ENCODE results near the gene GOLGA7B. TPM values are rescaled to one million over a fixed set of nuclear protein-coding genes. Genes with fewer than 3 reads are reported as not detected.
"Not testable (repeated sequence)": the region's sequence is repeated elsewhere in the genome, so short reads cannot be mapped to it uniquely, and the experiment has no call there.

The GOLGA7B gene
- polyA plus RNA-seq, 4 donors: 0.28 to 1.1 (median 0.62) TPM

DNA sequence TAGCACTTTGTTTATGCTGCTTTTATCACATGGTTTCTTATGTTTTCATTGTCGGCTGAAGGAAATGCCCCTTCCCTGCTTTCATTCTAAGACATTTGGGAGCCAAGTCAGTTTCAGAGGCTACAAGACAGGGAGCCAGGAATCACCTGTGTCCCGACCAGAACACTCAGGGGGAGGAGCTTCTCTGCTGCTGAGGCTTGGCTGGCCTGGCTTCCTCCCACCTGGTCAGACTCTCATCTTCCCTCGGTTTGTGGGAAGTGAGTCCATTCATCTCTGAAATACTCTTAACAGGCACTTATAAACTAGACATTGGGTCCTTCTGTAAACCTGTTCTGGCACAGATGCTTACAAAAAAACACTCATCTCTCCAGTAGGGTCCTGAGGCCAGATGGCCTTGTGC is 19.6 kb upstream of the GOLGA7B start:
- DNase-seq (ENCODE audit: low read depth in 4 of 4, low spot score in 3 of 4): no peak

DNA sequence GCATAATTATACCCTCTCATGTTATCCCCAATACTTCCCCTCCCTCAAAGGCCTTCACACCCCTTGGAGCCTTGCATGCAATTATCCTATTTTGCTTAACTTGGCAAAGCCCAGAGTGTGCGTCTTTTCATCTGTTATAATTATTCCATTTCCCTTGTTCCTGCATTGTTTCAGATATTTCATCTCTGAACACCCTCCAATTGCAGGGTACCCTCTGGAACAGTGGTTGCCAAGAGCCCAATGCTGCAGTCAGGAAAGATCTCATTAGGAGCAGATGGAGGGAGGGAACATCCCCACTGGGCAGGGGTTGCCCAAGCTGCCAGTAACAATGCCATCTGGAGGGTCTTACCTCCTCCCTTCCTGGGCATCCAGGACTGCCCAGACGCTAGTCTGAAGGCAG is 18.4 kb upstream of the GOLGA7B start:
- DNase-seq (ENCODE audit: low read depth in 4 of 4, low spot score in 3 of 4): no peak

DNA sequence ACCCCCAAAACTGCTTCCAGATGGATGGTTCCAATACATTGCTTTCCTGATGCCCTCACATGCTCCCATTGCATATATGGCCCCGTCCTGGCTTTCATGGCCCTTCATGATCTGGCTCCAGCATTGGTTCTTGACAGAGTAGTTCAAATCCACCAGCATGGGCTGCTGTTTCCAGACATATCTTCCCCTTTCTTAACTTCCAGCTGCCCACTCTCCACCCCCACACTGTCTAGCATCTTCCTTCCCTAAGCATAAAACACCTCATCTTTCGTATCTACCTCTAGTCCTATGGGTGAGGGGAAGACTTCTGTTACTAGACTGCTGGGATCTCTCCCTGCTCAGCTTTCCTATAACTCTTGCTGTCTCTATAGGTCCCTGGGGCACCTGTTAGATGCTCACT is 13.2 kb upstream of the GOLGA7B start:
- DNase-seq (ENCODE audit: low read depth in 4 of 4, low spot score in 3 of 4): no peak

DNA sequence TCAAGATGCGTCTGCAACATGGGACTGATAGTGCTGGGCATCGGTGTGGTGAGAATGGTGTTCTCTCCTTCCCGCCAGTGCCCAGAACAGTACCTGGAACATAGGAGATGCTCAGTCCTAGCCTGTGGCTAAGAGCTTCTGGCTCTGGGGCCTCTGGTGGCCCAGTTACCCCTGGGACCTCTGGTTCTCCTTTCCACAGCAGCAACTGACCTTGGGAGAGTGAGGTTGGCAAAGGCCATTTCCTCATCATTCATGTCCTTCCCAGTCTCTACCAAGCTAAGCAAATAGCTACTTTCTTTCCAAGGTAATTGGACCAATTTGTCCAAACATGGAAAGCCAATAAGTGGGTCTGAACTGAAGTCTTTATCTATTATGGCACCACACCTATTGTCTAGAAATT is 11.6 kb upstream of the GOLGA7B start:
- no peak for DNase-seq (ENCODE audit: low read depth in 4 of 4, low spot score in 3 of 4)

DNA sequence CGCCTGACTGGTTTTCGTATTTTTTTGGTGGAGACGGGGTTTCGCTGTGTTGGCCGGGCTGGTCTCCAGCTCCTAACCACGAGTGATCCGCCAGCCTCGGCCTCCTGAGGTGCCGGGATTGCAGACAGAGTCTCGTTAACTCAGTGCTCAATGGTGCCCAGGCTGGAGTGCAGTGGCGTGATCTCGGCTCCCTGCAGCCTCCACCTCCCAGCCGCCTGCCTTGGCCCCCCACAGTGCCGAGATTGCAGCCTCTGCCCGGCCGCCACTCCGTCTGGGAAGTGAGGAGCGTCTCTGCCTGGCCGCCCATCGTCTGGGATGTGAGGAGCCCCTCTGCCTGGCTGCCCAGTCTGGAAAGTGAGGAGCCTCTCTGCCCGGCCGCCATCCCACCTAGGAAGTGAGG is 8.5 kb upstream of the GOLGA7B start:
- not testable (repeated sequence) for DNase-seq (ENCODE audit: low read depth in 4 of 4, low spot score in 3 of 4)

DNA sequence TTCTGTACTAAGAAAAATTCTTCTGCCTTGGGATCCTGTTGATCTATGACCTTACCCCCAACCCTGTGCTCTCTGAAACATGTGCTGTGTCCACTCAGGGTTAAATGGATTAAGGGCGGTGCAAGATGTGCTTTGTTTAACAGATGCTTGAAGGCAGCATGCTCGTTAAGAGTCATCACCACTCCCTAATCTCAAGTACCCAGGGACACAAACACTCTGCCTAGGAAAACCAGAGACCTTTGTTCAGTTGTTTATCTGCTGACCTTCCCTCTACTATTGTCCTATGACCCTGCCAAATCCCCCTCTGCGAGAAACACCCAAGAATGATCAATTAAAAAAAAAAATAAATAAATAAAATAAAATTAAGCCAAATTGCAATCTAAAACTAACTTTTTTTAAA is 7.5 kb upstream of the GOLGA7B start:
- not testable (repeated sequence) for DNase-seq (ENCODE audit: low read depth in 4 of 4, low spot score in 3 of 4)

DNA sequence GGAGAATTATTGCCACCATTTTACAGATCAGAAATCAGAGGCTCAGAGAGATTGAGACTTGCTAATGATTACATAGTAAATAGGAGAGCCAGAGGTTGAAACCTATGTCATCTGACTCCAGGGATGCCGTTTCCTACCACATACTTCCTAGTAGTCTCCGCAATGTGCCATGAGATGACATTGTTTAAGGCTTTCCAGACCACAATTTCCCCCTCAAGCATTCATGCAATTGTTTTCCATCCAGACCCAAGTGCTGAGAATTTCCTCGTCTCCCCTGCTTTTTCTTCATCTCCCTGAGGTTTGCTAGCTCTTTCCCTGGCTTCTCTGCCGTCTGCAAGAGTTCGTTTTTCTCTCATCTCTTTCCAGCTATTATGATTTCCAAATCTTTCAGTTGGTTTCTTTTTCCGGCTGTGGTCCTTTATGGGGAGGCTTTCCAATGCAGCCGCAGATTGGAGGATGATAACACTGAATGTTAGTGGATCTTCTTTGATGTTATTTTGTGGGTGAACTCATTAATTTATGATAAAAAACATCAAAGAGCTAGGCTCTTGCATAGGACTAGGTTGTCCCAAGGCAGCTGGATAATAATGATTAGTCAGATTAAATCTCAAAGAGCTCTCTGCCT is 6.9 kb upstream of the GOLGA7B start:
- no peak for DNase-seq (ENCODE audit: low read depth in 4 of 4, low spot score in 3 of 4)

DNA sequence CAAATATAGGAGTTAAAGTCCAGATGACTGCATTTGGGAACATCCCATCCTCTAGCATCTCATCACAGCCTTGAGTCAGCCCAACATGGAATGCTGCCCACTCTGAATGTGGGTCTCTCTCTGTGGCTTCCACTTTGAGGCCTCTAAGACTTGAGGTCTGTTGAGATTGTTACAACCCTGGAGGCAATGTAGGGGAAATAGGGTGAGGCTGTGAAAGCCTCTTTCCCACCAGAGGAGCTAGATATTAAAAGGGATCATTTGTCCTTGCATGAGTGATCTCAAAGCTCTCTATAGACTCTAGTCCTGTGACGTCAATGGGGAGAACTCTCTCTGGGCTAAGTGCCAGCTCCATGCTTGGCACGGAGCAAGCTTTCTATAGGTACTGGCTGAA is 6.4 kb upstream of the GOLGA7B start:
- no peak for DNase-seq (ENCODE audit: low read depth in 4 of 4, low spot score in 3 of 4)

DNA sequence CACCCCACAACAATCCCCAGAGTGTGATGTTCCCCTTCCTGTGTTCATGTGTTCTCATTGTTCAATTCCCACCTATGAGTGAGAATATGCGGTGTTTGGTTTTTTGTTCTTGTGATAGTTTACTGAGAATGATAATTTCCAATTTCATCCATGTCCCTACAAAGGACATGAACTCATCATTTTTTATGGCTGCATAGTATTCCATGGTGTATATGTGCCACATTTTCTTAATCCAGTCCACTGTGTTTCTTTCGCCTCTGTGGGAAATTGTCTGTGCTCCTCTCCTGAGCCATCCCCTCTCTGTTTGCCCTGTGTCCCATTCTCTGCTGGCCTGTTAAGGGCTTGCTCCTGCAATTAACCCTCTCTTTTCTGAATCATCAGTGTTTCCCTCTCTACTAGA is 5.7 kb upstream of the GOLGA7B start:
- DNase-seq (ENCODE audit: low read depth in 4 of 4, low spot score in 3 of 4): not testable (repeated sequence)

DNA sequence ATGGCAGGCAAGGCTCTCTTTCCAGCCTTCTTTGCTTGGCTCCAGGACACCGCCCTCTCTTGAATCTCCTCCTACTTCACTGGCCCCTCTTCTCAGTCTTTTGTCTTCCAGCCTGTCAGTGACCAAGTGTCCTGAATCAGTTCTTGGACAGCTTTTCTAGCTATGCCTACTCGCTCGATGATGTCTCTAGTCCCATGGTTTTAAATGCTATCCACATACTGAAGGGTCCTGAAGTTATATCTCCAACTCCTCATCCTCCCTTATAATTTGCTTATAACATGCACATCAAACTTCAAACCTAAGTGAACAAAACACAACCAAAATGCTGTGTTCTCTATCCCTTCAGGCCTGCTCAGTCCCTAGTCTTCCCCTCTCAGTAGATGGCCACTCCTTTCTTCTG is 5.0 kb upstream of the GOLGA7B start:
- no peak for DNase-seq (ENCODE audit: low read depth in 4 of 4, low spot score in 3 of 4)

DNA sequence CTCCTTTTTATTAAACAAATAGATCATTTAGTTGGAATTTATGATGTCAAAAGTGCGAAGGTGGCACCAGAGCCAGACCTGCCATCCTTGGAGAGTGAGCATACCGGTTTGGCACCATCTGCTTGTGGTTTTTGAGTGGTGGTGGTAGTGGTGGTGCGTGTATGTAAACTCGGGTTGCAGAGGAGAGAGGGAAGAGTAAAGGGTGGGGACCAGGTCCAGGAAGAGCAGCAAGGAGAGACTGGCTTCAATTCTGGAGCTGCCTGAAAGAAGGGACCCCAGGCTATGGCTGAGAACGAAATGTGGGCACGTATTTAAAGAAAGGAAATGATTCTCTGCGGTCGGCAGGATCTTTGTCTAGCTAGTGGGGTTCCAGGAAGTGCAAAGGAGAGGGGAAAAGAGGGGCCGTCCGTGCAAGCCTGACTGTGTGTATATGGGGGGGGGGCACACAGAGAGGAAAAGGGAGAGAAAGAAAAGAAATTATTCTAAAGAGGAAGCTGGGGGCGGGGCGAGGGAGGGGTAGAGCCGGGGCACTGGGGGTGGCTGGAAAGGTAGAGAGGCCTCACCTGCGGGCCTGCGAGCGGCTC is 448 bp upstream of the GOLGA7B start:
- DNase-seq (ENCODE audit: low read depth in 4 of 4, low spot score in 3 of 4): no peak

DNA sequence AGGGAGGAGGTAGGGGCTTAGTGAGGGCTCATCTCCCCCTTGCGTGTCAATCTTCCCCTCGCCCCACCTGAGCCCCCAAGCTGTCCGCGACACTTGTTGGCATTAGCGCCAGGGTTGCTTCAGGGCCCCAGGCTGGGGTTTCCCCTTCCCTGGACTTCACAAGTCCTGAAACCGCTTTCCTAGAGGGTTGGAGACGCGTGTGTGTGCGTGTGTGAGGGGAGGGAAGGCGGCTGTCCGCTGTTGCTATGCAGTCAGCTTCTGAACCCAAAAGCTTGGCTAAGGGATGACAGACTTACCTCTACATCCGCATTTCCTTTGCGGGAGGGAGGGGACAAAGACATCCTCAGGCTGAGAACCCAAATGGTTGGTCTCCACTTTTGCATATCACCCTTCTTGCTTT is 803 bp downstream of the GOLGA7B start:
- DNase-seq (ENCODE audit: low read depth in 4 of 4, low spot score in 3 of 4): no peak

DNA sequence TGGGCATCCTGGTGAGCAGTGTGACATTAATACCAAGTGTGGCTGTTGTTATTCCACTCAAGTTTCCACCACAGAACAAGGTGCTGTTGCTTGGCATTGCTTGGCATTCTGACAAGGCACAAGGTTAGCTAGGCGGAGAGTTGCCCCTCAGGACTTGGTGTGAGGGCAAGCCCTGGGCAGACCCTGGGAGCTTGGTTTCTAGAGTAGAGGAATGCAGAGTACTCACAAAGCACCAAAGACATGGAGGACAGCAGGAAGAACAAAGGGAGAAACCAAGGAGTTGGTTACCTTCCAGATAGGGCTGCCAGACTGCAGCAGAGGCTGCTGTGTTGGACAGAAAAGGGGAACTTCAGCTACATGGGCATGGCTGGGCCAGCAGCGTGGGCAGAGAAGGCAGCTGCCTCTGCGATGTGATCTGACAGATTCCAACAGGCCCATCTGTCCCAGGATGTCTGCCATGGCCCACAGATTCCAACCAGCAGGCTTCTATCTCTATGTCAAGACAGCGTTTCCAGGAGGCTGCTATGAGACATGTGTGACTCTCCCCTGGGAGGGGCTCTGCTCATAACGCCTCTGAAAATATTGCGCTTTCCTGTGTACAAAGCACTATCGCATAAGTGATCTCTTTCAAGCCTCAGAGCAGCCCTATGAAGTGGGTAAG is 1.8 kb downstream of the GOLGA7B start:
- no peak for DNase-seq (ENCODE audit: low read depth in 4 of 4, low spot score in 3 of 4)

DNA sequence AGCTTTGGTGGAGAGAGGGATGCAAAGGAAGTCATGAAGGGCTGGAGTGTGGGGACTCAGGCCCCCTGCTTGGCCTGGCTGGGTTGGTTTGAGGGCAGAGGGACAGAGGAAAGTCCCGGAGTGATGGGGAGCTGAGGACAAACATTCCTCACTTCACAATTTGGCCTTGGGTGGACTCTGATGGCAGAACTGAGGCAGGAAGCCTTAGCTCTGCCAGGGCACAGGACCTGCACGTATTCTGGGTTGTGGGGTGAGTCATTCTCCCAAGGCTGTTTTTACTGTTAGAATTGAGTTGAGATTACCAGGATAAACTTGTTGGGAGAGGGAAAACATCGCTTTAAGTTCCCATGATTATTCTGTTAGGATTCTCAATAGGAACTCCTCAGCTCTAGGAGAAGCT is 2.6 kb downstream of the GOLGA7B start:
- no peak for DNase-seq (ENCODE audit: low read depth in 4 of 4, low spot score in 3 of 4)

DNA sequence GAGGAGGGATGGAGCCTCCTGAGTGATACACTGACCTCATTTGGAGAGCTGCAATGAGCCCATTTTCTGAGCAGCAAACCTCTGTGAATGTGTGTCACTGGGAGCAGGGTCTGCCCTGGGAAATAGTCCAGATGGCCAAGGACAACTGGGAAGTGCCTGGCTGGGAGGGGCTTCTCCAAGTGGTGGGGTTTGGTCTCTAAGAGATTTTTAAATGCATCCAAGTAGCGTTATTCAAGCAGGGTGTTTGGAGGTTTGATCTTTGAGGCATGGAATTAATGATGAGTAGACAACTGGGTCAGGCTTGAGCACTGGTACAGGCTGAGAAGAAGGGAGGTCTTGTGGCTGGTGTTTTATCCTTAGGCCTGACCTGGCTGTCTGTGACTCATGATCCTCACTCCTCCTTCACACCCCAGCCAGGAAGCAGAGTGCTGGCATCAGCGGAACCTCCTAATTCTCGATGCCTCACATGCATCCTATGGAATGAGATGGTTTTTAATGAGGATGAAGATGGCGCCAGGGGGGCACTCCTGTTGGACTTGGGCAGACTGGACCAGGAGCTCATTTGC is 3.3 kb downstream of the GOLGA7B start:
- DNase-seq (ENCODE audit: low read depth in 4 of 4, low spot score in 3 of 4): no peak

DNA sequence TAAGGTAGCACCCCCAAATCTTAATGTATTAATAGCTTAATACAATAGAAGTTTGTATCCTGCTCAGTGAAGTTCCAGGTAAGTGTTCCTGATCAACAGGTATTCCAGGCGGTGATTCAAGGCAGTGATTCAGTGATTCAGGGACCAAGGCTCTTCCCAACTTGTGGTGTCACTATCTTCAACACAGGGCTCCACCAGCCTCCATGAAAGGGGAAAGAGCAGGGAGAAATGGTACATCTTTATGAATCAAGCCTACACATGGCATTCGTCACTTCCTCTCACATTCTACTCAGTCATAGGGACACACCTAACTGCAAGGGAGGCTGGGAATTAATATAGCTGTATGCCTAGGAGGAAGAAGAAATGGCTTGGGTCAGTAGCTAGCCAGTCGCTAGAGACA is 5.1 kb downstream of the GOLGA7B start:
- DNase-seq (ENCODE audit: low read depth in 4 of 4, low spot score in 3 of 4): no peak

DNA sequence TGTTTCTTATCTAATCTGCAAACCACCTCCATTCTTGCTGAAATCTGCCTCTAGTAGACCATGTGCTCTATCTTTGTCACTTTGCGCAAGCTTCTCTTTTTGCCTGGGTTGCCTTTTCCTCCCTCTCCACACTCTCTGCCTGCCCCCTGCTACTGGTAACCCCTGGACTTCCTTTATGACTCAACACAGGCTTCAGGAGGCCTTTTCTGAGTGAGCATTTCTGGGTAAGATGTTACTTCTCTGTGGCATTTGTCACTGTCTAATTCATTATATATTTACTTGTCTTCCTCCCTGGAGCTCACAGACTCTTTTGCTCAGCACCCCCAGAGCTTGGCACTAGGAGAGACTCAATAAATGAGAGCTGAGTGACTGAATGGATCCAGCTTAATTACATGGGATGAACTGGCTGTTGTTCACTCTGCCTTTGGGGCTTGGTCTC is 8.4 kb downstream of the GOLGA7B start:
- DNase-seq (ENCODE audit: low read depth in 4 of 4, low spot score in 3 of 4): no peak

DNA sequence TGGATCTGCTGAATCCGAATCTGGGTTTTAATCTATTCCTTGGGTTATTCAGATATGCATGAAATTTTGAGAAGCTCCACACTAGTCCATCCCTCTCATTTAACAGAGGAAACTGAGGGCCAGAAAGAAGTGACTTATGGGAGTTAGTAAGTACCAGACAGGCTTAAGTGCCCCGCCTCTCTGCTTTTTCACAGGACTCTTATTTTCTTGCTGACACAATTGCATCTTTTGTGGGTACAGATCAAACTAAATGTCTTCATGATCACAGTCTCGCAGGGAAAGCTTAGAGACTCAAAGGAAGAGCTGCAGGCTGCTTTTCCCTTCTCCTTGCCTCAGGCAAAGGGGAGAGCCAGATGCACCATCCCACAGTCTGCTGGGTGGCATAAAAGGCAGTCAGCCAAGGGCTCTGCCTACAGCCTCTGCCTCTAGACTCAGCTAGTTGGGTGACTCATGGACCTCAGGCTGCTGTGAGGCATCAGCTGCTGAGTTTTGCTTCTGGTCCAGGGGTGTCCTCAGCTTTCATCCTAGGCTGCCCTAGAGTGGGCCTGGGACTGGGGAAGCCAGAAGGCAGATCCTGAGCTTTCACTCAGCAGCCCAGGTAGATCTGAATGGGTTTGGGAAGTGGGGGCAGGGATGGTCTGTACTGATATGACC is 11.6 kb downstream of the GOLGA7B start:
- DNase-seq (ENCODE audit: low read depth in 4 of 4, low spot score in 3 of 4): no peak

DNA sequence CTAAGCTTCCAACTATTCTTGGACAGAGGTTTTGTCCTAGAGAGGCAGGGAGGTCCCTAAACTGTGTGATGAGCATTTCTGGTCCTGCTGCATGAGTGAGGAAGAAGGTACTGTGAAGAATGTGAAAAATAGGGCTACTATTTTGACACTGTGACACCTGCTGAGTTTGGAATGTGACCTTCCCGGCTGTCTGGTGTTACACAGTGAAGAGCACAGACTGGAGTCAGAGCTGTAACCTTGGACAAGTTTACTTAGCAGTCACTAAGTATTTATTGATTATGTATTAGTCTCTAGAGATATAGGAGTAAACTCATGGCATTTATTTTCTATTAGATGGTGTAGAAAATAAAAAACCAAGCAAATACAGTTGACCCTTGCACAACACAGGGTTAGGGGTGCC is 12.3 kb downstream of the GOLGA7B start:
- DNase-seq (ENCODE audit: low read depth in 4 of 4, low spot score in 3 of 4): no peak

DNA sequence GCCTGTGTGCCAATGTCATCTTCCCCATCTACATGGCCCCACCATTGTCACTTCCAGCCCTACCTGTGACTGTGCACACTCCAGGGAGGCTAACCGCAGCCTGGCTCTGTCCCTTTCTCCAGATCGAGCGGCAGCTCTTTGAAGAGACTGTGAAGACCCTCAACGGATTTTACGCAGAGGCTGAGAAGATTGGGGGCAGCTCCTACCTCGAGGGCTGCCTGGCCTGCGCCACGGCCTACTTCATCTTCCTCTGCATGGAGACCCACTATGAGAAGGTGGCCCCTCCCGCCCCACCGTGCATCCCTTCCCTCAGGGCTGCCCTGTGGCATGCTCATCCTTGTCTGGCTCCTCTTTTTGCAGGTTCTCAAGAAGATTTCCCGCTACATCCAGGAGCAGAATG is 14.2 kb downstream of the GOLGA7B start:
- DNase-seq (ENCODE audit: low read depth in 4 of 4, low spot score in 3 of 4): no peak

DNA sequence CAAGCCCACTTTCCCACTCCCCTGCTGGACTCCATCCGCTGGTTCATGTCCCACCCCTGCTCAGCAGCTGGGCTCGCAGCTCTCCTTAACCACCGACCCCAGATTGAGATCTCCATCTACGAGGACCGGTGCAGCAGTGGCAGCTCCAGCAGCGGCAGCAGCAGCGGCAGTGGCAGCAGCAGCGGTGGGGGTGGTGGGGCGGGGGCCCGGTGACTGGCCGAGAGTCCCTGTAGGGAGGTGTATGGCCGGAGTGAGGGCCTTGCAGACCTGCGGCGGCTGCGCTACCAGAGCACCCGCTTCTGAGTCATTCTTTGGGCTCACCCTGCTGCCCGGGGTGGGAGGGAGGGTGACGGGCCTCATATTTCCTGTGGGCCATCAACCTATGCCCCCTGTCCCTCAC is 15.8 kb downstream of the GOLGA7B start:
- no peak for DNase-seq (ENCODE audit: low read depth in 4 of 4, low spot score in 3 of 4)

Data from right renal pelvis (tissue), 4 donors.